ENCODE measurements around the gene ARHGDIA. TPM values are rescaled to one million over a fixed set of nuclear protein-coding genes. Genes with fewer than 3 reads are reported as not detected.

ARHGDIA gene
- total RNA-seq, 1 donor from 2014 or later = 387 TPM

DNA sequence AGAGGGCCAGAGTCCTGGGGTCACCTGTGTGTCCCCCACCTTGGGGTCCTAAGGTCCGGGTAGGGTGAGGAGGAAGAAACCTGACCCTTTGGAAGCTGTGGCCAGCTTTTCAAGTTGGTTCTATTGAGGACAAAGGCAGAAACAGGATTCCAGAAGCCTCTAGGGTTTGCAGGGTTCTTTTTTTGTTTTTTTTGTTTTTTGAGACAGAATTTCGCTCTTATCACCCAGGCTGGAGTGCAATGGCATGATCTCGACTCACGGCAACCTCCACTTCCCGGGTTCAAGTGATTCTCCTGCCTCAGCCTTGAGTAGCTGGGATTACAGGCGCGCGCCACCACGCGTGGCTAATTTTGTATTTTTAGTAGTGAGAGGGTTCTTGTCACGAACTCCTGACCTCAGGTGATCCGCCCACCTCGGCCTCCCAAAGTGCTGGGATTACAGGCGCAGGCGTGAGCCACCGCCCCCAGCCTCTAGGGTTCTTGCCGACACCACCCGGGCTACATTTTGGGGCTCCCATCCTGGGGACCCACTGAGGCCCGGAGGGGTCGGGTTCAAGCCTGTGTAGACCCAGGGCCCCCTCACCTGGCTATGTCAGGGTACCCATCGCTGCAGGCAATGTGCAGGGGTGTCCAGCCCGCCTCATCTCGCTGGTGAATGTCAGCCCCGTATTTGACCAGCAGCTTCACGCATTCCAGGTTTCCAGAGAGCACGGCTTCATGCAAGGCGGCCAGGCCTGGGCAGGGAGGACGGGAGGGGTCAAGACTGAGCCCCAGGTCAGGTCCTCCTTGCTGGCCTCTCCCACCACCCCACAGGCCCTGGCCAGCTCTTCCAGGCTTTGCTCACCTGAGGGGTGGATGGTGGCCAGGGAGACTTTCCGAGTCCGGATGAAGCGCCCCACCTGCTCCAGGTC is 37.0 kb downstream of the ARHGDIA start:
- intact Hi-C loops (cut with DNase I) = no loop called here
- DNase-seq (ENCODE audit: low spot score) (no peak), ATAC-seq (no peak)

DNA sequence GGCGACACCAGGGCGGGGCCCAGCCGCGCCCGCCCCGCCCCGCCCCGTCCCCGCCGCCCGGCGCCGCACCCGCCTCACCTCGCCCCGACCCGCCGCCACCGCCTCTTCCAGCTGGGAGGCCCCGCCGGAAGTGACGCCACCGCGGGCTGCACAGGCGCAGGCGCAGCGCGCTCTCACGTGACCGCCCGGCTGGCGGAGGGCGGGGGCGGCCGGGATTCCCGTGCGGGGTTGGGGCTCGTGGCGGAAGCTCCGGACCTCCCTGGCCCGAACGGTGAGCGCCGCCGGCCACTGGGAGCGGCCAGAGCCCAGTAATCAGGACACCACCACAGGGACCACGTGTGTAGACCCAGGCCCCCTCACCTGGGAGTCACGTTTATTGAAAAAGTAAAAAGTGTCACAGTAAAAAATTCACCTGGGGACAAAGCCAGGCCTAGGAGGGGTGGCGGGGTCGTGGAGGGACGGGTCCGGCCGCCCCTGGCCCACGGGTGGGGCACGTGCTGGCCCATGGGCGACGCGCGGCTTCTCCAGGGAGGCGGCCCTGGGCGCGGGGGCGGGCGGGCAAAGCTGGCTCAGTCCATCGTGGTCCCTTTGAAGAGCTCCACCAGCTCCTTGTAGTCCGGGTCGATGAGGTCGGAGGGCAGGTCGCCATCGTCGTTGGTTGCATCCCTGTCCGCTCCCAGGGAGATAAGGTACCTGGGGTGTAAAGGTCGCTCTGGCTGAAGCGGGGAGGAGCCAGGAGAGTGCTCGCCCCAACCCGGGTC is 37.8 kb downstream of the ARHGDIA start, which contains the start of gene MCRIP1:
Gene MCRIP1 (minus strand): TSS at position 132 of the 761 bp plus-strand sequence. CDS start 8,785 bp downstream, outside the sequence.
- DNase-seq (ENCODE audit: low spot score) = peak; percentile 98
- intact Hi-C loops (cut with DNase I) = no loop called here
- peak; percentile 93 for ATAC-seq

DNA sequence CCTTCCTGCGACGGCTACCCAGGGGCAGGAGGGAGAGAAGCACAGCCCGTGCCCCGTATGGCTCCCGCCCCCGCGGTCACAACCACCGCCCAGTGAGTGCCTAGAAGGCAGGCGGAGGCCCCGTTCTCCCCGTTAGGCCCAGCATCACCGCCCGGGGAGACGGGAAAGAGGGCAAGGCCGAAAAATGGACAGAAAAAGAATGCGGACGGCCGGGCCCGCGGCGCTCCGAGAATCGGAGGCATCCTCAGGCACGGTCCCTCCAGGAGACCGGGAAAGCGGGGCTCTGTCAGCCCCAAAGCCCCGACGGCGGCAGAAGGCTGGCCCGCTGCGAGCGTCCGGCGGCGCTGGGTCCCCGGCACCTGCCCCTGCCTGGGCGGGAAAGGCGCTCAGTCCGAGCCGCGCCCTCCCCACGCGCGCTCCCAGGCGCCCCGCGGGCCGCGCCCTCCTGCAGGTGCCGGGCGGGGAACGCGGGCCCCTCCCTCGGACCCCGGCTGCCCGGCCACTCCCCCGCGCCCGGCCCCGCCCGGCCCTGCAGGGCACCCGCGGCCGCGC is 38.5 kb downstream of the ARHGDIA start:
- ATAC-seq (peak; percentile 39), DNase-seq (ENCODE audit: low spot score) (no peak)
- intact Hi-C loops (cut with DNase I) = no loop called here

DNA sequence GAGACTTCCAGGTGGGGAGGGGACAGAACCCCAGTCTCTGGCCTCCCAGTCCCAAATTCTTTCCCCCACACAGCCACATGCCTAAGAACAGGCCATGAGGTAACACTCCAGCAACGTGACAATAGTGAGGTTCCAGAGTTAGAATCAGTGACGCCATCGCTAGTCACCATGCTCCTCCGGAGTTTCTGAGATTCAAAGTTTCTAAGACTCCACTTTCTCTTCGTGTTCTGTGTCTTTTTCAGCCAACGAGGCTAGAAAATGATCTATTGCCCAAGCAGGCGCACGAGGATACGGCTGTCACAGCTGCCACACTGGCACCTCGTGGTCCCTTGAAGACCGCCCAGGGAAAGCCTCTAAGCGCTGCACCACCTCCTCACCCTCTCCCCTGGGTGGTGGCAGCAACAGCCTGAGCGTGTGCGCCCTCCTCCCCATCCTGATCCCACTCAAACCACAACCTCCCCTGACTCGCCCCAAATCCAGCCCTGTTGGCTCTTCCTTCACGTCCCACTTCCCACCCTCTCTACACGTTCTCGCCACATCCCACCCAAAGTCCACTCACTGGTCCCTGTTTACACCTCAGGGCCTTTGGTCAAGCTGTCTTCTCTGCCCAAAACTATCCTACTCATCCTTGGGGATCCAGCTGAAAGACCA is 39.1 kb downstream of the ARHGDIA start:
- ATAC-seq = peak; percentile 37
- intact Hi-C loops (cut with DNase I) = no loop called here
- DNase-seq (ENCODE audit: low spot score) = no peak

DNA sequence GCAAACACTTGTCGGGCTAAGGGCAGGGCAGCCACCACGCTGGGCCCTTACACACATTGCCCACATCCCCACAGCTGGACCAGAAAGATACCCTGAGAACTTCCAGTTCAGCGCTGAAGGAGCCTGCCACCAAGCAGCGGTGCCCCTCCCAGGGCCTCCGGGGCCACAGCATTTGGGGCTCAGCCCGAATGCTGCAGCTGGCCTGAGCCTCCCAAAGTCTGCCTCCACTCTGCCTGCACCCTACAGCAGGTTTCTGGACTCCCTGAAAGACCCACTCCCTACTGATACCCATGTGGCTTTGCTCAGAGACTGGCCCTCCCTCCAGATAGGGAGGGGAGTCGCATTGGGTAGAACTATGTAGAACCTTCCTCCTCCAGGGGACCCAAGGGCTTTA is 39.6 kb downstream of the ARHGDIA start:
- intact Hi-C loops (cut with DNase I) = no loop called here
- ATAC-seq (no peak), DNase-seq (ENCODE audit: low spot score) (no peak)

DNA sequence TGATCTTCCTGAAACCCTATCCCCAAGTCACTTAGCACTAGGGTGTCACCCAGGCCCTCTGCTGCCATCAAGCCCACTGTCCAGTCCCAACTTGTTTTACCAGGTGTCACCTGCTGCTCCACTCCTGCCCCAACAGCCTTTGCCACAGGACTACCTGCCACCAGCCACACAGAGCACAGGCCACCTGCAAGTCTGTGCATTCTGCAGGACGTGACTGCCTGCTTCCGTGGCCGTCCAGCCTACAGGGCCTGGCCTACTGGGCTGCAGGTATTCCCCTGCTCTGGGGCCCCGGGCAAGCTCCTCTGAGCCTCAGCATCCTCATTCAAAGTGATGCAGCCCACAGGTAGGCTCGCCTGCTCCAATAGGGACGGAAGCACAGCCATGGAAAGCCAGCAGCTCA is 41.3 kb downstream of the ARHGDIA start:
- ATAC-seq (no peak), DNase-seq (ENCODE audit: low spot score) (no peak)
- intact Hi-C loops (cut with DNase I) = no loop called here

DNA sequence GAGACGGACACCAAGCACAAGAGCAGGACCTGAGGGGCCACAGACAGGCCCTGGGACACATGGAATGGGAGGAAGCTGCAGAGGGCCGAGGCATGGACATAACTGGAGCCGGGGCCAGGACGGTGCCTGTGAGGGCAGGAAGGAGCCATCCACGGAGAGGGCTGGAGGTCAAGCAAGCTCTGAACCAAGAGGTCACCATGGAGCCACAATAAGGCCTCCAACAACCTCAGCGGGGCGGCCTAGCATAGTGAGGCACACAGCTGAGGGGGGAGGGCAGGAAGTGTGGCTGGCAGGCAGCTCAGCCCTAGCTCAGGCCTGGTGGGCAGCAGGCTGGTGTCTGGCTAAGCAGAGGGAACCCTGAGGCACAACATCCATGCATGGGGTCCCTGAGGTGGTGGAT is 42.5 kb downstream of the ARHGDIA start:
- ATAC-seq (no peak), DNase-seq (ENCODE audit: low spot score) (no peak)
- intact Hi-C loops (cut with DNase I) = no loop called here

DNA sequence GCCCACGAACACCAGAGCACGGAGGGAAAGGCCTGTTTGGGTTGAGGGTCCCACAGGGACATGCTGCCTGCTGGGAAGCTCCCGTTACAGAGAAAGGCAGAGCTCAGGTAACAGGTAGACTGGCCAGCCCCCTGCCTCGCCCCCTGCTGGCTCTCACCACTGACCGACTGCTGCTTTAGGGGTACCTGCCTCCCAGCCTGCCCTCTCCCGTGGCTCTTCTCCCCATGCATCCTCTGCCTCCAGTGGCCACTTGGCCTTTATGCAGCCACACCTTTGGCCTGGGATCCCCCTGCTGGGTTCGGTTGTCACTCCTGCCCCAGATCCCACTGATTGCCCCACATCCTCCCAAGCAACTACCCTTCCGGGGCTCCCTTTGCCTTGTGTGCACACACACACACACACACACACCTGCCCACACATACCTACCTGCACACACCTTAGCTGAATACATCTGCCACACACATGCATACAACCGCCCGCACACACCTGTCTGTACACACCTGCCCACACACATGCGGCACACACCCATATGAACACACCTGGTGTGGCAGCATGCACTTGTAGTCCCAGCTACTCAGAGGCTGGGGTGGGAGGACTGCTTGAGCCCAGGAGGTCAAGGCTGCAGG is 45.2 kb downstream of the ARHGDIA start:
- DNase-seq (ENCODE audit: low spot score) (no peak), ATAC-seq (no peak)
- intact Hi-C loops (cut with DNase I) = no loop called here

DNA sequence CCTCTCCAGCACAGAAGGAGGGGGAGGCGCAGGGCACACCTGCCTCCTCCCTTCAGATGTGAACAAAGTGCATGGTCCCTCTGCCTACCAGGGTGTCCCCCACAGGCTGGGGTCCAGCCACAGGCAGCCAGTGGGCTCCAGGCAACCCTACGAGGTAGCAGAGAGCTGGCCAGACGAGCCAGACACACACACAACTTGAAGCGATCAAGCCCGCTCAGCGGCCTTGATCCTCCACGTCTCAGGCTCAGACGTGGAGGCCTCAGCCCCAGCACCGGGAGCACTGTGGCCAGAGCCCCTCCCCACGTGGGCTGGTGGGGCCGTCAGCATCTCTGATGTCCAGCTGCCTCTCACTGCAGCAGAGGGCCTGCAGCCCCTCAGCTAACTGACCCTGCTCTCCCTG is 46.5 kb downstream of the ARHGDIA start:
- ATAC-seq (no peak), DNase-seq (ENCODE audit: low spot score) (no peak)
- intact Hi-C loops (cut with DNase I) = no loop called here

DNA sequence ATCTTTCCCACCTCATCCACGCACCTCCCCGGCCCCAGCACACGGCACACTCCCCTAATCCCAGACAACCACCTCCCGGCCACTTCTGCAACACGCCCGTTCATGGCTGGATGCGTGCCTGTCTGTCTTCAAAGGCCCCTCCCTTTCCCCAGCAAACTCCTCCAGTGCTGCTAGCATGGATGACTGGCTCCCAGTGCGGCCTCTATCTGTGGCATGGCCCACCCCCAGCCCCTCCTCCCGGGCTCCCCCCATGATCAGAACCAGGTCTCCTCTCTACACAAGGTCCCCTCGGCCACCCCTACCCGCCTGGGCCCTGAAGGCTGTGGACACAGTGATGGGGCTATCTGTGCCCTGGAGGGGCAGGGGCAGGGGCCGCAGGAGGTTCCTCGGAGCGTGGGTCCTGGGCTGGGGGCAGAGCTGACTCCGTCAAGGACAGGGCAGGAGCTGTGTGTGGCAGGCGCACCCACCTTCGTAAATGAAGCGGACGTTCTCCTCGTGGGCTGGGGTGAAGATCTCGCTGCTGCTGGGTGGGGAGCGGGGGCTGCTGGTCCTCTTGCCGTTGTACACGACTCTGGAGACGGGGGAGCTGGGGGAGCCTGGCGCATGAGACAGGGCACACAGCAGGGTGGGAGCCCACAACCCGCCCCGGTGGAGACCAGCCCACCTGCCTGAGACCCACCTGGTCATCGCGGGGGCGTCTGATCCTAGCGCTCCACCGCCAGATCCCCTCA is 47.2 kb downstream of the ARHGDIA start:
- intact Hi-C loops (cut with DNase I) = no loop called here
- no peak for DNase-seq (ENCODE audit: low spot score)
- ATAC-seq = no peak

DNA sequence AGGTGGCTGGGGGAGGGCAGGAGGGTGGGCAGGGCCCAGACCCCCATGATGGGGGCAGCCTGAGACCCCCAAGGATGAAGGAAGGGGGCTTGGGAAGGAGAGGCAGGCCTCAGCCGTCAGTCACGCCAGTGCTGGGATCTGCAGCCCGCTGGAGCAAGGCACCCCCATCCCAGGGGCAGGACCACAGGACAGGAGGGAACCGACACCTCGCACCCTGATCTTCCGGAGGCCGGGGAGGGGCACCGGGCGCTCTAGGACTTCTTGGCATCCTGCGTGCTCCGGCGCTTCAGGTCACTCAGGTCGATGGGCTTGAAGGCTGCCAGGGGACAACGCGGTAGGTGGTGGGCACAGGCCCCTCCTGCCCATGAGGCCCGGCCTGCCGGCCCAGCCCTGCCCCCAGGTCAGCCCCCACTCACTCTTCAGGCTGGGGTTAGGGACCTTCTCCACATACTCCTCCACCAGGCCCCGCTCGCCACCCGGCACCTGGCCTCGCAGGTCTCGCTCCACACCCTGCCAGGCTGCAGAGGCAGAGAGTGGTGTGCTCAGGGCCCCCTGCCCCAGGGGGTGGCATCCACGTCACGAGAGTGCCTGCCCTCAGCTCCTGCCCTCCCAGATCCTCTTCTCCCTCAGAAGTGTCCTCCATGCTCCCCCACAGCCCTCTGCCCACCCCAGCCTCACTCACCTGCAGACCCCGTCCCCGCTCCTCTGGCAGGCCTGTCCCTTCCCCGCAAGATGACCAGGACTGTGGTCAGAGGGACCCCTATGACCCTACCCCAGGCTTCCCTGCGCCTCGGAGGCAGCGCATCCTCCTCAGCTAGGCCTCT is 47.9 kb downstream of the ARHGDIA start:
- intact Hi-C loops (cut with DNase I) = no loop called here
- ATAC-seq = no peak

DNA sequence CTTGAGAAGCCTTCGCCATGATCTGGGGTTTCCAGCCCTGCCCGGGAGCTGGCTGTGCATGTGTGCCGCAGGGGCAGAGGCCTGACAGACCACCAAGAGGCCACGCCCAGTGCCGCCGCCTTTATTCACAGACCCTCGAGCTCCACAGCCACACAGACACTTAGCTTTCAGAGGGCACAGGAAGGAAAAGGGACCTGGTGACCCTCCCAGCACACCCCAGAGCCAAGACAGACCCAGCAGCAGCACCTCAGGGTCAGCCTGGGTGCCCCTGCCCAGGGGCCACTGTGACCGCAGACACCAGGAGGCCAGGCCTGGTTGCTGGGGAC is 48.9 kb downstream of the ARHGDIA start:
- intact Hi-C loops (cut with DNase I) = no loop called here
- ATAC-seq = no peak
- DNase-seq (ENCODE audit: low spot score) = no peak

More for the DNA sequence above, 47.9 kb downstream of the ARHGDIA start:
- DNase-seq (ENCODE audit: low spot score) = no peak

DNA sequence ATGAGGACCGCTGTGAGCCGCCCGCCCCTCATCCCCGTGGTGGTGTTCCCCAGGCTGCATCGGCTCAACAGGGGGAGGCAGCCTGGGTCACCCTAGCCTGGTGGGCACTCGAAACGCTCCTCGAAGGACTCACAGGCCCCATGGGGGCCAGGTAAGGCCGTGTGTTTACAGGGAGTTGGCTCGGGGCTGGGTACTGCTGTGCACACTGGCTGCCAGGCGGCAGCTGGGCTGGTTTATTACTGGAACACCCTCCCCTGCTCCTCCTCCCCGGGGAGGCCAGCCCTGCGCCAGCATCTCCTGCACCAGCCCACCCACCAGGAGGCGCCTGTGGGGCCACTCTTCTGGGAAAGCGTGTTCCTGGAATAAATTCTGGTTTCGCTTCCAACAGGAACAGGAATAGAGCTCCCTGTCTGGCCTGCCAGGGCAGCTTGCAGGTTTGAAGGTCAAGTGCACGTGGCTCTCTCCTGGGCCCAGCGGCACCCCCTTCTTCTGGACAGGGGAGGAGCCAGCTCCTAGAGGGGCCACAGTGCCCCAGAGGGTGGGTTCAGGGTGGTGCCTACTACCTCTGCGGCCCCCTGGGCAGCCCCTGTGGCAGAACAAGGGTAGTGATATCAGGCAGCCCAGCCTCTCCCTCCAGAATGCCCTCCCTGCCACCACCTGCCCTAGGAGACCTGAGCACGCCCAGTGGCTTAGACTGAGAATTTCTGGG is 49.4 kb downstream of the ARHGDIA start:
- intact Hi-C loops (cut with DNase I) = no loop called here
- ATAC-seq = peak; percentile 83
- DNase-seq (ENCODE audit: low spot score) = peak; percentile 78

DNA sequence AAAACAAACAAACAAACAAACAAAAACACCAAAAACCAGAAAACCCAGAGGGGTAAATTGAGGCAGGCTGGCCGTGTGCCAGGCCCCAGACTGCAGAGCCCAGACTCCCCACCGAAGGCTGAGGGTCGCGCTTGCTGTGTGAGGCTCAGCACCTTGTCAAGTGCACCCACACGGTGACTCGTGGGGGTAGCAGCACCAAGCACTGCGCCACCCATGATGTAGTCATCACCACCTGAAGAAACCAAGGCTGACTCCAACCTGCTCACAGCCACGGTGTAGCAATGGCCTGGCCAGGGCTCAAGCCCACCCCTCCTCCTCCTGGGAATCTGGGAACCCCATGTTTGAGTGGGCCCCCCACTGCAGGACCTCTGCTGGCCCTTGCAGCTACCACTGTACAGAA is 50.0 kb downstream of the ARHGDIA start:
- intact Hi-C loops (cut with DNase I) = no loop called here
- DNase-seq (ENCODE audit: low spot score) (no peak), ATAC-seq (peak; percentile 18)

DNA sequence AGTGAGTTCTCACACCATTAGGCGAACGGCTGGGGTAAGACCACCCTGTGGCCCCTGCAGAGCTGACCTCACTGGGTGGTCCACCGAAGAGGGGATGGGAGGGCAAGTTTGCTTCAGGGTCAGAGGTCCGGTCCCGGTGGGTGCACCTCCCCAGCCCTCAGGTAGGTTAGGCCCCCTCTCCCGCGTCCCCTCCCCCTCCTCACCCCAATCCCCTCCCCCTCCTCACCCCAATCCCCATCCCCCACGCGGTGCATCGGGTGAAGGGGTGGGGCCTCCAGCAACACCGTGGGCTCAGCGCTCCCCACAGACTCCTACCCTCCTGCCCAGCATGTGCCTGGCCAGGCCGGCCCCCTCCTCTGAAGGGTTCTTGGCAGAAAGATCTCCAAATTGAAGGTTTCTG is 51.4 kb downstream of the ARHGDIA start:
- intact Hi-C loops (cut with DNase I) = no loop called here
- ATAC-seq = no peak
- no peak for DNase-seq (ENCODE audit: low spot score)

DNA sequence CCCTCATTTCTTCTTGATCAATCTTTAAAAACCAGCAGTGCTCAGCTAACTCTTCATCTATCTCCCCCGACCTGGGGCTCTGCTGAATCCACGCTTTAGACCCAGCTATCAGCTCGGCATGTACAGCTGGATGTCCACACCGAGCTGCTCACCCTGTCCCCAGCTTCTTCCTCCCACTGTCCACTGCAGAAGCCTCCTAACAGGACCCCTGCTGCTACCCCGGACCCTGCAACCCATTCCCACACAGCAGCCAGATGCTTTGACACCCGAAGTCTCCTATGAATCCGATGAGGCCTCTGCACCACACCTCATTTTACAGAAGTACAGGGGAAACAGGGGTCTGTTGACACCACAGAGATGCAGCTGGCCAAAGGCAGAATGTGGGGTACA is 53.4 kb downstream of the ARHGDIA start:
- DNase-seq (ENCODE audit: low spot score) = no peak
- ATAC-seq = no peak
- intact Hi-C loops (cut with DNase I) = no loop called here

Data from sciatic nerve (tissue), 2 donors.